ENCODE data around the gene TANK. TPM values are rescaled to one million over a fixed set of nuclear protein-coding genes. Genes with fewer than 3 reads are reported as not detected.
"Not testable (repeated sequence)": the region's sequence is repeated elsewhere in the genome, so short reads cannot be mapped to it uniquely, and the experiment has no call there.

The TANK gene
- total RNA-seq, 1 experiment from 2014 or later: 46.8 TPM

DNA sequence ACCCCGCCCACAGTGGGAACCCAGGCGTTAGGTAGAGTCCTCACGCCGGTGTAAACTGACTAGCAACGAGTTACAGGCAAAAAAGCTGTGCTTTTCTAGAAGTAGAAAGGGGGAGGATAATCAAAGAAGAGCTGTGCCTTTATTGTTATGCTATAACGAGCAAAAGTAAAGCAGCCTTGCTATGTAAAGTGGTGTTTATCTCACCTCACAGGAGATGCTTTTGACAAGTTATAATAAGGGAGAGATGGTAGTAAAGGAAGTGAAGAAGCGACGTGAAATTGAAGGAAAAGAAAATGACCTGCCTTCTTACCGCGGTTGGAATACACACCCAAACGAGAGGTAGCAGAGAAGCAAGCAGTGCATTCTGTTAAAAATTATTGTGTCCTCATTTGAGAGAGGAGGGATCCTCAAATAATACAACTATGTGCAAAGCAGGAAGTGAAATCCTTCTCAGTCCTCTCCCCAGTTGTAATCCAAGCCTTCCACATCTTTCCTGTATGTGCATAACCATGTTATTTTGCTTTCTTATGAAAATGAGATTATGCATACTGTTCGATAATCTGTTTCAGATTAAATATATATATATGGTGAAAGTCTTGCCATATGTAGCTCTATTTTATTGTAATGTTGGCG lies 962 bp downstream of the TANK start:
- in situ Hi-C loops (cut with HindIII; ENCODE audit: low pct_unique_long_range_greater_than_20kb, low sequenced_read_pairs): no loop called here
- DNase-seq (ENCODE audit: low read depth): no peak

DNA sequence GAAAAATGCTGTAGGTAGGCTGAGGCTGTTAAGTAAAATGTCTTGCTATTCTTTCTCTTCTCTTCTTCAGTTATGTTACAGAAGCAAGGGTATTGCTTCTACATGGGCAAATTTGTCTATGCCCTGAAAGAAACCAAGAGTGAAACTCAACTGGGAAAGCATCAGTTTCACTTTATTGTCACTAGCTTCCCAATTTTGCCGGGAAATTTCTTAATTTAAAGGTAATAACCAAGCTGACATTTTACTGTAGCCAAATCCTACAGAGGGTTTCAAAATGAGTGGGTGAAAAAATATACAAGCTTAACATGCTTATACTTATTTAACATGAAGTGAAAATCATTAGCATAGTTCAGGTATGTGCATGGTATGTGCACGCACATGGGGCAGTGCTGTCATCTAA lies 3.2 kb downstream of the TANK start:
- no peak for DNase-seq (ENCODE audit: low read depth)
- in situ Hi-C loops (cut with HindIII; ENCODE audit: low pct_unique_long_range_greater_than_20kb, low sequenced_read_pairs): no loop called here

DNA sequence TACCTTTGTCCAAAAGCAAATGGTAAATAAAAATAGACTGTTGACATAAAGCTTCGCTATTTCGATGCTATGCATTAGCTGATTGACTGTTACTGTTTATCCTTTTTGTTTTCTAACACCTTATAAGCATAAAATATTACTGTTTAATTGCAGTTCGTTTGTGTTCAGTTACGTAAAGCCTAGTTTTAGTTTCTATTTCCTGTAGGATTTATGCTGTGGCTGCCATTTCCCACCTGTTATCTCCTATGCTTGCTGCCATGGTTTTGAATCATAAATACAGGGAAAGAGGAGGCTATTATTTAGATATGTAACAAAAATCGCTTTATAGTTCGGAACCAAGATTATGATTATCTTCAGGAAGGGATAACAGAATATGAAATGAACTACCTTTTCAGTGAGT lies 3.9 kb downstream of the TANK start:
- in situ Hi-C loops (cut with HindIII; ENCODE audit: low pct_unique_long_range_greater_than_20kb, low sequenced_read_pairs): no loop called here
- DNase-seq (ENCODE audit: low read depth): no peak

DNA sequence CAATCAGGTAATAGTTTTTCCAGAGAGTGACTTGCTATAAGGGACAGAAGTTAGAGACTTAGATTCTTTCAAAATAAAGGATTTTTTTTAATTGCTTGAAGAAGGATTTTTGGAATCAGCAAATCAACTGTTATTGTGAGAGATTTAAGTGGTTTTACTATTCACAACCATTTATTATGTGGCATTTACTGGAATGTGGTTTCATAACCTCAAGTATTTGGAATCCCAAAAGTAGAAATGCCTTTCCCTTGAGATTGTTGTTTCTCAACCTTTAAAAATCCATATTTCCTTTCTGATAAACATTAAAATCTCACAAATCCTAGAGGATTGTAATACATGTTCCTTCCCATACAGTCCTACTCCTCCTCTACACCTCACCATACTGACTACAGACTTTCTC lies 5.0 kb downstream of the TANK start:
- in situ Hi-C loops (cut with HindIII; ENCODE audit: low pct_unique_long_range_greater_than_20kb, low sequenced_read_pairs): no loop called here
- DNase-seq (ENCODE audit: low read depth): no peak

DNA sequence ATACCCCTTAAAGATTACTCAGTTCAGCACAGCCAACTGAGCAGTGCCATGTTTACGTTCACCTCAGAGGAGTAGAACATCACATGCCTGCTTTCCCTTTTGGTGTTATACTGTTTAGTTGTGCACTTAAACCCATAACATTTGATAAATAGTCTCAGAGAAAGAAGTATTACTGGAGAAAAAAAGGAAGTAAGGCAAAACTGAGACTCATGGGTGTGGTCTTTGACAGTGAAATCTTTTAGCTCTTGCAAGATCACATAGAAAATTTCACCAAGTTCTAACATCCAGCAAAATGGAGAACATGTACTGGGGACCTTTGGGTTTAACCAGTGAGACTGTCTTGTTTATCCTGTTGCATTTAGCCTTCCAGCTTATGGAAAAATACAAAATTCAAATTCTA lies 5.6 kb downstream of the TANK start:
- in situ Hi-C loops (cut with HindIII; ENCODE audit: low pct_unique_long_range_greater_than_20kb, low sequenced_read_pairs): no loop called here

DNA sequence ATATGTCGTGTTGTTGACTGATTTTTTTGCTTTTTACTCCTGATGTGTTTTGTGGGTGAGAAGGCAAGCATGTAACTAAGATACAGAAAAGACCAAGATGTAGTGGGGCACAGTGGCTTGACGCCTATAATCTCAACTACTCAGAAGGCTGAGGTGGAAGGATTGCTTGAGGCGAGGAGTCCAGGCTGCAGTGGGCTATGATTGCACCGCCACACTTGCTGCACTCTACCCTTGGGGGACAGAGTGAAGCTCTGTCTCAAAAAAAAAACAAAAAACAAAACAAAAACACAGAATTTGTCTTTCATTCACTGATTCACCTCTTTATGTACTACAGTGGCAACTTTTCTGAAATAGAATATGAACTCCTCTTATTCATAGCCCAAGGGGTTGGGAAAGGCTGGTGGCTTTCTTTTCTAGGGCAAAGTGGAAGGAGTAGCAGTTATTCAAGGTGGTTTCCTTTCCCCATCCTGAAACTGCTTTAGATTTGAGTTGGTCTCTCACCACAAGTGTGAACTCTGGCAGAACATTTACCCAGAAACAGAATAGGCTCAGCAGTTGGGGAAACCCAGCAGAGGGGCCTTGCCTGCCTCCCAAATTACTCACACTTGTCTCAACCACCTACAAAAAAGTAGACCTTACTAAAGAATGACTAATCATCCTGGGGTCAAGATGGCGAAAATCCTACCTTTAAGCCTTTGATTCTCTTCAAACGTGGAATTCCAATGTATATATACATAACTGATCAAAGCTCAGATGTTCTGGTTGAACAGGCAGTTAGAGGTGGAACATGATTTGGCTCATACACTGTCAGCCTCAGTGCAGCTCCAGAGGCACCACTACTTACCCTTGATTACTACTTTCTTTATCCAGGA lies 6.5 kb downstream of the TANK start:
- in situ Hi-C loops (cut with HindIII; ENCODE audit: low pct_unique_long_range_greater_than_20kb, low sequenced_read_pairs): no loop called here
- DNase-seq (ENCODE audit: low read depth): peak; percentile 47

More for the DNA sequence above, 5.6 kb downstream of the TANK start:
- no peak for DNase-seq (ENCODE audit: low read depth)

DNA sequence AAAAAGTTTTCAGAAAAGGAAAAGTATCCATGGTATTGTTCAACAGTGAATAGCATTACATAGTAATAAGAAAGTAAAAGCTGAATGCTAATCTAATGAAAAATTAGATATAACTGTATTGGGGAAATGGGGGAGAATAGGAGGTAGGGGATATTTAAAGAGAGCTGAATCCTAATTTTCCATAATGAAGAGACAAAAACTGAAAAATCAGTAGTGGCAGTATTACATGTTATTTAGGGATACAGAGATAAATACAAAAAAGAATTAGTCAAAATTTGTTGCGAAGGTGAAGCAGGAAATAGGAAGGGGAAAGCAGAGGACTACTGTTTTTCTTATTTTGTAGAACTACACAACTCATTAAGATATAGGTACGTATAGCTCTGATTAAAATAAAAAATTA lies 9.1 kb downstream of the TANK start:
- no peak for DNase-seq (ENCODE audit: low read depth)
- in situ Hi-C loops (cut with HindIII; ENCODE audit: low pct_unique_long_range_greater_than_20kb, low sequenced_read_pairs): no loop called here

DNA sequence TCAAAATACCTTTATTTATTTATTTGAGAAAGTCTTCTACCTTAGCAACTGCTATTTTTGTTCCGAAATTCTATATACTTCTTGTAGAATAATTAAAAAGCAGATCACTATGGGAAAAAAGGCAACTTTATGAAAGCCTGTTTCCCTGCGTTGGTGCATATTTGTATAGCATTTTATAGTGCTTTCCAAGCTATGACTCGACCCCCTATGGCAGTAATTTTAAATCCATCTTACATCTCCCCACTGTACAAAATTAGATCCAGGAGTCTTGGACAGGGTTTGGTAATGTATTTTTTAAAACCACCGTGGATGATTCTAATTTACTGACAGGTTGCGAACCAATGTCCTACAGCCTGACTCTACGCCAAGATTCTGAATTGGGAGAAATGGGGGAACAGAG lies 10.1 kb downstream of the TANK start:
- in situ Hi-C loops (cut with HindIII; ENCODE audit: low pct_unique_long_range_greater_than_20kb, low sequenced_read_pairs): no loop called here

DNA sequence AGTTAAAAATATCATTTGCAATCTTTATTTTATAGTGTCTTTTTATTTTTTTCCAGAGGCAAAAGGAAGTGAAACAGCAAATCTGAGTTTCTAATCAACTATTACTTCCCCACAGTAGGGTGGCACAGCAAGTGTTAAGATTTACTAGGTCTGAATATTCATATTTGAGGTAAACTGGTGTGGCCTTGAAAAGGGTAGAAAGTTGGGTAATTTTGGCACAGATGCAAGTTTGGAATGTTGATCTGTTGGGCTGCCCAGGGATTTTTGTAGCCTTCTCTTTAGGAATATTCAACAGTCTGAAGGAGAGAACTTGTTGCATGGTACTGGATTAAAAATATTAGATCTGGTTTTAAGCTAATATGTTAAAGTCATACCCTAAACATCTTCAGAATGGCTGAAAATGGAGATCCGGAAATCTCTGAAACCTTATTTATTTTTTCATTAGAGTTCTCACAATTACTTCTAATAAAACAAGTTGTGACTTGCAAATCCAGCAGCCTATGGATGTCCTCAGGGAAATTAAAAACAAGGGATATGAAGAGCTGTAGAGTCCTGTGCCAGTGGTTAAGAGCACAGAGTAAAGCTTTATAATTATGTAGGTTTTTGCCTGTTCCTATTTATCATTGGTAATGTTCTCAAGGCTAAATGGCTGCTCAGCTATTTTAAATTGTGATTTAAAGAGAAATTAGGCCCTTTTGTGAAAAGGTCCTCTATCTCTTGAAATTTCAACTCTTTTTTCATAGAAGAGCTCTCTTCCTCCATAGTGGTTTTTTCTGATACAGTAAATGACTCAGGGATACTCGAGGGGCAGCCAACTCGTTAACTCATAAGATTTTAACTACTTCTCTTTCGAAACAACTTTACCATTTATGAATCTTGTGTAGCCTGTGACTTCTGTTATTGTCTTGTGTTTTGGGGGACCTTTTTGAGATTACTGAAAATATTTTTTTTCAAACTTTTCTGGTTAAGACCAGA lies 11.0 kb downstream of the TANK start:
- in situ Hi-C loops (cut with HindIII; ENCODE audit: low pct_unique_long_range_greater_than_20kb, low sequenced_read_pairs): no loop called here
- DNase-seq (ENCODE audit: low read depth): no peak

More for the DNA sequence above, 10.1 kb downstream of the TANK start:
- no peak for DNase-seq (ENCODE audit: low read depth)

DNA sequence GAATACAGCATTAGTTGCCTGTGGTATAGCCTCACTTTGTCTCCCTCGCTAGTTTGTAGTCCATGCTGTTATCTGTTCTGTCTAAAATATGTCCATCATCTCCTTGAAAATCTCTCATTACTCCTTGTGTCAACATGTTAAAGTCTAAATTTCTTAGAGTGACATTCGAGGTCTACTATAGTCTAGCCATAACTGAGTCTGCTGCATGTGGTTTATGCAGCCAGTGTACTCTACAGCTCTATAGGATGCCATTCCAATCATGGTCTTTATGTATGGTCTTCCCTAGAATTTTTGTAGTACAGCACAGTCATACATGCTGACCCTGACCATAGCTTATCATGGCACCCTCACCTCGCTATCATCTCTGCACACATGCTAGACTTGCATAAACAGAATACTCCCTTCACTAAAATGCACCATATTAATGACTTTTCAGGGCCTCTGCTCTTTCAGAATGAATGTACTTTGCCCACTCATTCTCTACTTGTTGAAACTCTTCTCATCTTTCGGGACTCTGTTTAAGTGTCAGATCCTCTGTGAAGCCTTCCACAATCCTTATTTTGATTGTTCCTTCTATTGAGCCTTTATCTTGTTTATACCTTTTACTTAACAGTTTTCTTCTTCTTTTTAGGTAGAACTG lies 12.8 kb downstream of the TANK start:
- DNase-seq (ENCODE audit: low read depth): no peak
- in situ Hi-C loops (cut with HindIII; ENCODE audit: low pct_unique_long_range_greater_than_20kb, low sequenced_read_pairs): no loop called here

DNA sequence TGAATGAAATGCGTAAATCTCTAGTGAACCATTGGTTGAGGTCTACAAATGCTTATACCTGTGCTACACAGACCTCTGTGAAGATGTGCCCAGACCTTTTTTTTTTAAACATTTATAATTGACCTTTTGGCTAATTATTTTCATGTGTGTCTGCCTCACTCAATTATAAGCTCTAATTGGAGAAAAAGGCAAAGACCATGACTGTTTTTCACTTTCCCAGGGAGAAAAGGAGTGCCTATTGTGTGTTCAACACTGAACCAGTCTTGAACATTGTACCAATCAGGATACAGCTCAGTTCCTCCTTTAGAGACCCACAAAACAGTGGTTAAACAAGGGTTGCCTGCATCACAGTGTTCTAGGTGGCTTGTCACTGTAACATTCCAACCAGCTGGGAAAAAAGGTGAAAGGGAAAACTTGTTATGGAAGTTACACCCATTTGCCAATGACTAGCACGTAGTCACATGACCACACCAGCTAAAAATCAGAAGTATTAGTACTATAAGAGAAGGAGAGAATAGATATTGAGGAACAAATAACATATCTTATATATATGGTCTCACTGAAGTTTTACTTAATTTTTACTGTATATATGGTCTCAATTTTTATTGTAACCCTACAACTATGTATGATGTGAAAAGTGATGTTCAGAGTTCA lies 13.4 kb downstream of the TANK start:
- in situ Hi-C loops (cut with HindIII; ENCODE audit: low pct_unique_long_range_greater_than_20kb, low sequenced_read_pairs): no loop called here

DNA sequence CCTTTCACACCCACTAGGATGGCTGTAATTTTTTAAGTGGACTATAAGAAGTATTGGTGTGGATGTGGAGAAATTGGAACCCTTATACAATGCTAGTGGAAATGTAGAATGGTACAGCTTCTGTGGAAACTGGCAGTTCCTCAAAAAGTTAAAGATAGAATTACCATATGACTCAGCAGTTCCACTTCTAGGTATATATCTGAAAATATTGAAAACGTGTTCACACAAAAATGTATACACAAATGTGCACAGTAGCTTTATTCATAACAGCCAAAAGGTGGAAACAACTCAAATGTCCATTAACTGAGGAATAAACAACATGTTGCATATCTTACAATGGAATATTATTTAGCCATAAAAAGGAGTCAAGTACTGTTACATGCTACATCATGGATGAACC lies 17.7 kb downstream of the TANK start:
- no peak for DNase-seq (ENCODE audit: low read depth)
- in situ Hi-C loops (cut with HindIII; ENCODE audit: low pct_unique_long_range_greater_than_20kb, low sequenced_read_pairs): no loop called here

More for the DNA sequence above, 13.4 kb downstream of the TANK start:
- no peak for DNase-seq (ENCODE audit: low read depth)

DNA sequence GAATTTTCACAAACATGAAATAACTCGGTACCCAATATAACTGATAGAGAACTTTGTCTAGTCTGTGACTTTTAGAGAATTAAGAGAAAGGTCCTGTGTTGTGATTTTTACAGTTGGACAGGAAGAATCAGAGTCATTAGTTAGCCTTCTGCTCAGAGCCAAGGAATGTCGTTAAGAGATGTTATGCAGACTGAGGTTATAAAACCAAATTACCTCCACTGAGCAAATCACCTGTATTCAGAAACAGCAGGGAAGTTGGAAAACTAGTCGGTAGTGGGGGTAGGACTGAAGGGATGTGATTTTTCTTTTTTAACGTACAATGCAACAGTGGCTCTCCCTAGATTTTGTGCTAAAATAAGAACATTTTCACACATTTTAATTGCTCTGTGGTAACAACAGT lies 18.5 kb downstream of the TANK start:
- in situ Hi-C loops (cut with HindIII; ENCODE audit: low pct_unique_long_range_greater_than_20kb, low sequenced_read_pairs): no loop called here
- DNase-seq (ENCODE audit: low read depth): no peak

DNA sequence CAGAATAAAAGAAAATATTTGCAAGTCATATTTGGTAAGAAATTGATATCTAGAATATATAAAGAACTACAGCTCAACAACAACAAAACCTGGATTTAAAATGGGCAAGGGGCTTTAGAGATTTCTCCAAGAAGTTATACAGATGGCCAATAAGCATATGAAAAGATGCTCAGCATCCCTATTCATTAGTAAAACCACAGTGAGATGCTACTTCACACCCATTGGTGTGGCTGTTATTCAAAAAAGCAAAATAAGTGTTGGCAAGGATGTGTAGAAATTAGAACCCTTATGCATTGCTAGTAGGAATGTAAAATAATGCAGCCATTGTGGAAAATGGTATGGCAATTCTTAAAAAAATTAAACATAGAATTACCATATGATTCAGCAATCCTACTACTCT lies 29.8 kb downstream of the TANK start:
- DNase-seq (ENCODE audit: low read depth): no peak
- in situ Hi-C loops (cut with HindIII; ENCODE audit: low pct_unique_long_range_greater_than_20kb, low sequenced_read_pairs): no loop called here

DNA sequence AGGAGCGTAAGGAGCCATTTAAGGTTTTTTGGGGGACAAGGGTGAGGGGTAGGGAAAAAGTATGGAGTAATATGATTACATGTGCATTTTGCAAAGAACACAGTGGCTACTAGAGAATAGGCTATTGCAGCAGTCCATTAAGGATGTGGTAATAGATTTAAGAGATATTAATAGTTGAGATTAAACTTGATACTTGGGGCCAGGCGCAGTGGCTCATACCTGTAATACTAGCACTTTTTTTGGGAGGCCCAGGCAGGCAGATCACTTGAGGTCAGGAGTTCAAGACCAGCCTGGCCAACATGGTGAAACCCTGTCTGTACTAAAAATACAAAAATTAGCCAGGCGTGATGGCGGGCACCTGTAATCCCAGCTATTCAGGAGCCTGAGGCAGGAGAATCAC lies 35.4 kb downstream of the TANK start:
- DNase-seq (ENCODE audit: low read depth); in situ Hi-C loops (cut with HindIII; ENCODE audit: low pct_unique_long_range_greater_than_20kb, low sequenced_read_pairs): not testable (repeated sequence)

DNA sequence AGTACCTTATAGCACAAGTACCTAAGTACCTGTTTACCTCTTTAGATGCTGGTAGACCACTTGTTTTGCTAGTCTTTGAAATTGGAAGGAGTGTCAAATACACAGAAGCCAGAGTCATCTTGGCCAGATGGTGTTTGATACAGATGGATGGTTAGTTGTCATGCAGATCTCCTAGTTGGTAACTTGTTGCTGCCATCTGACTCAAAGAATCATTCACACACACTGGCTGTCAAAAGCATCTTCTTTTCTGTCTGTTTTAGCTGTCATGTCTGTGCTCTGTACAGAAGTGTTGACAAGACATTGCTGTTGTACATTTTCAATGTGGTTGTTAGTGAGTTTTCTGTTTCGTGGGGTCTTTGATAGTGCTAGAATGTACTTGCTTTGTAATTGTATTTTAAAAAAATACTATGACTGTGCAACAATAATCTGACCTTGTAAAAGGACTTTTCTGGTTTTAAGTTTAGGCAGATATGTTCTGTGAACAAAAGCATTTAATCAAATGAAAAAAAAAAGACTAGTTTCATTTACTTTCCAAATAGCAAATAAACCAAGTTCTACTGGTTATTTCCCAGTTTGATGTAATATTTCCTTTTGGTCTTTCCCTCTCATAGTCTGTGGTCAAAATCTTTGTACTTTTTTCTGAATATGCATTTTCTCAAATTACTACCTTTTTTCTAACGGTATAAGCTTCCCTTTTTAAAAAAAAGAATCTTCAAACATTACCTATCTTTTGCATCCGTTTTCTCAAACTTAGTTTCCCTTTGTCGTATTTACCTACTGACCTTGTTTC lies 39.9 kb downstream of the TANK start:
- in situ Hi-C loops (cut with HindIII; ENCODE audit: low pct_unique_long_range_greater_than_20kb, low sequenced_read_pairs): no loop called here
- no peak for DNase-seq (ENCODE audit: low read depth)

DNA sequence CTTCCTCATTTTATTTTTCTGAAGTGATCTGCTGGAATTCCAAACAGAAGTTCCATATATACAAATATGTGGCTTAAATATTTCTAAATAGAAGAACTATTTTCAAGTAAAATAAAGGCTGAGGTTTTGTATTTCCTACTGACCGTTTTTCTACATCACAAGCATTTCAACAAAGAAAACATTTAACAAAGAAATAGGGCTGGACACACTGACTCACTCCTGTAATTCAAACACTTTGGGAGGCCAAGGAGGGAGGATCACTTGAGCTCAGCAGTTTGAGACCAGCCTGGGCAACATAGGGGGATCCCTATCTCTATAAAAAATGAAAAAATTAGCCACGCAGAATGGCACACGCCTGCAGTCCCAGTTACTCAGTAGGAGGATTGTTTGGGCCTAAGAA lies 44.6 kb downstream of the TANK start:
- in situ Hi-C loops (cut with HindIII; ENCODE audit: low pct_unique_long_range_greater_than_20kb, low sequenced_read_pairs): no loop called here
- DNase-seq (ENCODE audit: low read depth): no peak

All from Caki2 (cell line).